Kidney (tissue), 14 donors: Measurements from ENCODE around the gene NRP1. TPM values are rescaled to one million over a fixed set of nuclear protein-coding genes. Genes with fewer than 3 reads are reported as not detected.

Experiments used
- DNase-seq, 5 donors: peaks; one replicate each; pipeline ENCODE4 v3.0.0-alpha.2; 2013 to 2020
- FAIRE-seq: peaks from 2 replicates; lab custom pipeline; 2012; peaks lifted over from hg19 to GRCh38; lab: Jason Lieb, UNC
- H3K27ac ChIP-seq, 2 donors: one replicate each; pipeline ENCODE4 v1.7.0; 2013; ENCODE audit warnings: low read depth in 2 of 2, low read length in 2 of 2, inconsistent platforms in 1 of 2
- H3K27me3 ChIP-seq: one replicate; pipeline ENCODE4 v1.7.1; 2013; ENCODE audit warnings: low read length, inconsistent platforms; ENCODE audit not compliant: control insufficient read depth, insufficient read depth
- H3K36me3 ChIP-seq, 3 donors: one replicate each; pipeline versions ENCODE4 v1.7.0 to v1.7.1; 2013; ENCODE audit warnings: low read length in 3 of 3, control low read depth in 1 of 3, inconsistent platforms in 1 of 3; ENCODE audit not compliant: insufficient read depth in 3 of 3, control insufficient read depth in 2 of 3
- H3K4me1 ChIP-seq, 3 donors: one replicate each; pipeline versions ENCODE4 v1.7.0 to v1.7.1; 2013; ENCODE audit warnings: low read length in 3 of 3, inconsistent platforms in 1 of 3, low read depth in 1 of 3; ENCODE audit not compliant: control insufficient read depth in 2 of 3, insufficient read depth in 2 of 3
- H3K4me3 ChIP-seq, 3 donors: one replicate each; pipeline versions ENCODE4 v1.7.0 to v1.8.1; 2013; ENCODE audit warnings: low read length in 3 of 3, control low read depth in 1 of 3, inconsistent platforms in 1 of 3
- H3K9ac ChIP-seq, 3 donors: one replicate each; pipeline versions ENCODE4 v1.7.0 to v1.7.1; 2013; ENCODE audit warnings: low read length in 3 of 3, control low read depth in 1 of 3, inconsistent platforms in 1 of 3
- H3K9me3 ChIP-seq, 3 donors: one replicate each; pipeline versions ENCODE4 v1.7.0 to v1.7.1; 2013; ENCODE audit warnings: low read length in 3 of 3, control low read depth in 1 of 3, inconsistent platforms in 1 of 3; ENCODE audit not compliant: control insufficient read depth in 2 of 3, insufficient read depth in 1 of 3
- CTCF ChIP-seq: IDR thresholded peaks from 3 replicates; pipeline ENCODE4 v1.5.1; 2012; ENCODE audit warnings: mild to moderate bottlenecking, moderate library complexity, borderline replicate concordance; ENCODE audit not compliant: insufficient read depth; ENCODE audit errors: extremely low read depth
- intact Hi-C: fragments of 100-400 bp; cut with DNase I; formaldehyde crosslinking; loops from one replicate; pipeline ENCODE4 v1.11.1; 2022
- polyA plus RNA-seq: library from polyadenylated mRNA; stranded (reverse); fragments of 350-450 nt; fragmentation: Illumina TruSeq; extraction: RNeasy Lipid Tissue Mini Kit (QIAGEN cat#74804); gene quantifications from one replicate; pipeline ENCODE4 v1.2.3, GENCODE V29; 2014; ENCODE audit warnings: low read depth, low replicate concordance; ENCODE audit not compliant: insufficient read depth
- total RNA-seq: library from RNA; stranded (reverse); fragmentation: NEBNext Ultra II Directional; extraction: Animal tissue kit (Norgen Biotek cat#: 25700); gene quantifications from one replicate; pipeline ENCODE4 v1.2.1, GENCODE V29; 2021
- donor health status: control.
- donor health status: control.
- donor health status: control.
- donor health status: control.
- donor health status: control.
- donor health status: DM: yes; HTN: yes; CAD: no.
- donor health status: Normal renal cell carcinoma (clear cell type).

Gene NRP1
- total and polyA plus RNA-seq, 2 donors from 2014 or later: 40.5 to 243 TPM

- H3K36me3 ChIP-seq: peaks cover 9 to 27% (median 18%) of the 10 kb centered on the region in 3 donors
- H3K4me3 ChIP-seq: no peak overlapping the region
- DNase-seq (no peak), FAIRE-seq (no peak)
- no peaks in the 10 kb centered on the region for H3K4me1 ChIP-seq
- no peak overlapping the region for H3K27ac ChIP-seq
- intact Hi-C loops: no loop called here
- H3K9ac ChIP-seq: no peak overlapping the region
- TF ChIP-seq CTCF: no peak
- no peaks in the 10 kb centered on the region for H3K27me3 ChIP-seq
- no peaks in the 10 kb centered on the region for H3K9me3 ChIP-seq
These were observed 147.0 kb downstream of the NRP1 start for GRCh38 chr10:33187427-33187999.

- TF ChIP-seq CTCF: no peak
These were observed 148.3 kb downstream of the NRP1 start for GRCh38 chr10:33186150-33186549.

GRCh38 chr10:33183655-33184054 is 150.8 kb downstream of the NRP1 start:
- Histone ChIP-seq H3K36me3 (peaks cover 7 to 45% (median 36%) of the 10 kb centered on the region in 3 donors), H3K27me3 (no peaks in the 10 kb centered on the region), H3K4me3 (no peak overlapping the region), H3K9ac (no peak overlapping the region), H3K27ac (no peak overlapping the region), H3K4me1 (peaks cover 0 to 7% (median 0%) of the 10 kb centered on the region in 3 donors), H3K9me3 (no peaks in the 10 kb centered on the region)
- intact Hi-C loops: no loop called here
- no peak for FAIRE-seq
- no peak for TF ChIP-seq CTCF
- no peak for DNase-seq

More at GRCh38 chr10:33186150-33186549, 148.3 kb downstream of the NRP1 start:
- intact Hi-C loops: no loop called here
- Histone ChIP-seq H3K27ac (no peak overlapping the region), H3K4me1 (no peaks in the 10 kb centered on the region), H3K27me3 (no peaks in the 10 kb centered on the region), H3K9ac (no peak overlapping the region), H3K36me3 (peaks cover 7 to 31% (median 26%) of the 10 kb centered on the region in 3 donors), H3K4me3 (no peak overlapping the region), H3K9me3 (no peaks in the 10 kb centered on the region)
- no peak for DNase-seq
- no peak for FAIRE-seq

GRCh38 chr10:33180921-33181320 is 153.5 kb downstream of the NRP1 start:
- FAIRE-seq (no peak), DNase-seq (no peak)
- Histone ChIP-seq H3K4me1 (peaks cover 0 to 7% (median 0%) of the 10 kb centered on the region in 3 donors), H3K27ac (no peak overlapping the region), H3K9me3 (no peaks in the 10 kb centered on the region), H3K4me3 (no peak overlapping the region), H3K36me3 (peaks cover 6 to 36% (median 31%) of the 10 kb centered on the region in 3 donors), H3K9ac (no peak overlapping the region), H3K27me3 (no peaks in the 10 kb centered on the region)
- intact Hi-C loops: no loop called here
- no peak for TF ChIP-seq CTCF
